ENCODE measurements around the gene PSMD9.

PSMD9 gene

GRCh38 chr12:121911824-121912585 is 23.4 kb downstream of the PSMD9 start:
- Histone ChIP-seq H3K4me3 (ENCODE audit: insufficient read length, low read depth) (no peak overlapping the region), H3K9me3 (ENCODE audit: insufficient read depth, low read length) (no peaks in the 10 kb centered on the region), H3K4me1 (ENCODE audit: insufficient read depth, insufficient read length) (no peaks in the 10 kb centered on the region), H3K27me3 (ENCODE audit: insufficient read depth, insufficient read length) (no peaks in the 10 kb centered on the region), H3K36me3 (ENCODE audit: insufficient read depth, insufficient read length, low read length) (peaks cover 71% of the 10 kb centered on the region), H3K9ac (ENCODE audit: insufficient read length, low read depth) (no peak overlapping the region)
- no peak for TF ChIP-seq ZNF274 (IDR thresholded peaks at IDR 0.05; ENCODE audit: low read depth, low read length)
- TF ChIP-seq YY1 (IDR thresholded peaks at IDR 0.05; ENCODE audit: insufficient read depth, insufficient read length) = no peak
- no peak for TF ChIP-seq SUZ12 (IDR thresholded peaks at IDR 0.05; ENCODE audit: extremely low read depth, insufficient read depth, insufficient read length)
- DNase-seq (ENCODE audit: low read depth, low spot score) = no peak

- peaks cover 64% of the 10 kb centered on the region for H3K36me3 ChIP-seq (ENCODE audit: insufficient read depth, insufficient read length, low read length)
- no peak for TF ChIP-seq YY1 (IDR thresholded peaks at IDR 0.05; ENCODE audit: insufficient read depth, insufficient read length)
- no peak for TF ChIP-seq SUZ12 (IDR thresholded peaks at IDR 0.05; ENCODE audit: extremely low read depth, insufficient read depth, insufficient read length)
- TF ChIP-seq ZNF274 (IDR thresholded peaks at IDR 0.05; ENCODE audit: low read depth, low read length) = no peak
- no peaks in the 10 kb centered on the region for H3K9me3 ChIP-seq (ENCODE audit: insufficient read depth, low read length)
- no peak overlapping the region for H3K9ac ChIP-seq (ENCODE audit: insufficient read length, low read depth)
- H3K4me1 ChIP-seq (ENCODE audit: insufficient read depth, insufficient read length) = no peaks in the 10 kb centered on the region
- H3K4me3 ChIP-seq (ENCODE audit: insufficient read length, low read depth) = no peak overlapping the region
- H3K27me3 ChIP-seq (ENCODE audit: insufficient read depth, insufficient read length) = no peaks in the 10 kb centered on the region
- no peak for DNase-seq (ENCODE audit: low read depth, low spot score)
Measured at GRCh38 chr12:121915841-121916321, 27.3 kb downstream of the PSMD9 start.

GRCh38 chr12:121916719-121917118 is 28.1 kb downstream of the PSMD9 start:
- peaks cover 60% of the 10 kb centered on the region for H3K36me3 ChIP-seq (ENCODE audit: insufficient read depth, insufficient read length, low read length)
- DNase-seq (ENCODE audit: low read depth, low spot score) = no peak
- H3K4me1 ChIP-seq (ENCODE audit: insufficient read depth, insufficient read length) = no peaks in the 10 kb centered on the region
- H3K9me3 ChIP-seq (ENCODE audit: insufficient read depth, low read length) = no peaks in the 10 kb centered on the region
- H3K9ac ChIP-seq (ENCODE audit: insufficient read length, low read depth) = no peak overlapping the region
- H3K4me3 ChIP-seq (ENCODE audit: insufficient read length, low read depth) = no peak overlapping the region
- no peaks in the 10 kb centered on the region for H3K27me3 ChIP-seq (ENCODE audit: insufficient read depth, insufficient read length)
- TF ChIP-seq YY1 (IDR thresholded peaks at IDR 0.05; ENCODE audit: insufficient read depth, insufficient read length) = no peak
- no peak for TF ChIP-seq ZNF274 (IDR thresholded peaks at IDR 0.05; ENCODE audit: low read depth, low read length)
- no peak for TF ChIP-seq SUZ12 (IDR thresholded peaks at IDR 0.05; ENCODE audit: extremely low read depth, insufficient read depth, insufficient read length)

- no peaks in the 10 kb centered on the region for H3K27me3 ChIP-seq (ENCODE audit: insufficient read depth, insufficient read length)
- peak within 1 kb of the TSS; percentile 34 for H3K4me3 ChIP-seq (ENCODE audit: insufficient read length, low read depth)
- peaks cover 5% of the 10 kb centered on the region for H3K4me1 ChIP-seq (ENCODE audit: insufficient read depth, insufficient read length)
- no peaks in the 10 kb centered on the region for H3K9me3 ChIP-seq (ENCODE audit: insufficient read depth, low read length)
- no peak for TF ChIP-seq ZNF274 (IDR thresholded peaks at IDR 0.05; ENCODE audit: low read depth, low read length)
- no peak for TF ChIP-seq SUZ12 (IDR thresholded peaks at IDR 0.05; ENCODE audit: extremely low read depth, insufficient read depth, insufficient read length)
- no peak for TF ChIP-seq YY1 (IDR thresholded peaks at IDR 0.05; ENCODE audit: insufficient read depth, insufficient read length)
- no peak within 1 kb of the TSS for H3K9ac ChIP-seq (ENCODE audit: insufficient read length, low read depth)
- DNase-seq (ENCODE audit: low read depth, low spot score) = peak; percentile 83
- H3K36me3 ChIP-seq (ENCODE audit: insufficient read depth, insufficient read length, low read length) = peaks cover 52% of the 10 kb centered on the region
Measured at GRCh38 chr12:121917950-121918678, 29.5 kb downstream of the PSMD9 start, which contains the start of gene CFAP251. CFAP251 (plus strand) TSS chr12:121918592; CDS start chr12:121921306, 2,714 bp downstream.

- peaks cover 49% of the 10 kb centered on the region for H3K36me3 ChIP-seq (ENCODE audit: insufficient read depth, insufficient read length, low read length)
- no peak for DNase-seq (ENCODE audit: low read depth, low spot score)
- peak overlapping the region; percentile 34 for H3K4me3 ChIP-seq (ENCODE audit: insufficient read length, low read depth)
- no peaks in the 10 kb centered on the region for H3K27me3 ChIP-seq (ENCODE audit: insufficient read depth, insufficient read length)
- no peaks in the 10 kb centered on the region for H3K9me3 ChIP-seq (ENCODE audit: insufficient read depth, low read length)
- no peak overlapping the region for H3K9ac ChIP-seq (ENCODE audit: insufficient read length, low read depth)
- TF ChIP-seq SUZ12 (IDR thresholded peaks at IDR 0.05; ENCODE audit: extremely low read depth, insufficient read depth, insufficient read length) = no peak
- no peak for TF ChIP-seq YY1 (IDR thresholded peaks at IDR 0.05; ENCODE audit: insufficient read depth, insufficient read length)
- TF ChIP-seq ZNF274 (IDR thresholded peaks at IDR 0.05; ENCODE audit: low read depth, low read length) = no peak
- H3K4me1 ChIP-seq (ENCODE audit: insufficient read depth, insufficient read length) = peaks cover 5% of the 10 kb centered on the region
Measured at GRCh38 chr12:121918679-121919038, 30.1 kb downstream of the PSMD9 start.

- TF ChIP-seq ZNF274 (IDR thresholded peaks at IDR 0.05; ENCODE audit: low read depth, low read length) (no peak), SUZ12 (IDR thresholded peaks at IDR 0.05; ENCODE audit: extremely low read depth, insufficient read depth, insufficient read length) (no peak), YY1 (IDR thresholded peaks at IDR 0.05; ENCODE audit: insufficient read depth, insufficient read length) (no peak)
- H3K27me3 ChIP-seq (ENCODE audit: insufficient read depth, insufficient read length) = no peaks in the 10 kb centered on the region
- H3K9ac ChIP-seq (ENCODE audit: insufficient read length, low read depth) = no peak overlapping the region
- no peak overlapping the region for H3K4me3 ChIP-seq (ENCODE audit: insufficient read length, low read depth)
- peaks cover 5% of the 10 kb centered on the region for H3K4me1 ChIP-seq (ENCODE audit: insufficient read depth, insufficient read length)
- H3K9me3 ChIP-seq (ENCODE audit: insufficient read depth, low read length) = no peaks in the 10 kb centered on the region
- no peak for DNase-seq (ENCODE audit: low read depth, low spot score)
- H3K36me3 ChIP-seq (ENCODE audit: insufficient read depth, insufficient read length, low read length) = peaks cover 29% of the 10 kb centered on the region
Measured at GRCh38 chr12:121921066-121921465, 32.5 kb downstream of the PSMD9 start.

GRCh38 chr12:121925358-121925695 is 36.7 kb downstream of the PSMD9 start:
- Histone ChIP-seq H3K27me3 (ENCODE audit: insufficient read depth, insufficient read length) (no peaks in the 10 kb centered on the region), H3K4me3 (ENCODE audit: insufficient read length, low read depth) (no peak overlapping the region), H3K9me3 (ENCODE audit: insufficient read depth, low read length) (no peaks in the 10 kb centered on the region), H3K36me3 (ENCODE audit: insufficient read depth, insufficient read length, low read length) (peaks cover 4% of the 10 kb centered on the region), H3K4me1 (ENCODE audit: insufficient read depth, insufficient read length) (peaks cover 5% of the 10 kb centered on the region), H3K9ac (ENCODE audit: insufficient read length, low read depth) (no peak overlapping the region)
- DNase-seq (ENCODE audit: low read depth, low spot score) = no peak
- TF ChIP-seq YY1 (IDR thresholded peaks at IDR 0.05; ENCODE audit: insufficient read depth, insufficient read length) (no peak), SUZ12 (IDR thresholded peaks at IDR 0.05; ENCODE audit: extremely low read depth, insufficient read depth, insufficient read length) (no peak), ZNF274 (IDR thresholded peaks at IDR 0.05; ENCODE audit: low read depth, low read length) (no peak)

Measured in NT2/D1 (cell line).